Measurements from ENCODE around the gene PROX1. TPM values are rescaled to one million over a fixed set of nuclear protein-coding genes. Genes with fewer than 3 reads are reported as not detected.

PROX1 gene
- polyA plus RNA-seq, 3 donors = 0.07 TPM; not detected in 2

- Mint-ChIP-seq H3K27ac (no peak overlapping the region), H3K27me3 (ENCODE audit: low read depth in 3 of 3) (peaks cover 2 to 8% (median 3%) of the 10 kb centered on the region in 3 donors), H3K36me3 (no peaks in the 10 kb centered on the region), H3K4me1 (no peaks in the 10 kb centered on the region), H3K9me3 (peaks cover 0 to 9% (median 5%) of the 10 kb centered on the region in 7 donors), H3K4me3 (no peak overlapping the region)
- Histone ChIP-seq H3K27me3 (ENCODE audit: control insufficient read depth in 2 of 2, insufficient read depth in 2 of 2, low read length in 2 of 2) (peaks cover 0 to 2% of the 10 kb centered on the region in 2 donors), H3K36me3 (replicated peaks in 1 of 2; ENCODE audit: control insufficient read depth in 1 of 2, insufficient read depth in 2 of 2, low read length in 2 of 2) (no peaks in the 10 kb centered on the region), H3K4me3 (replicated peaks in 1 of 3; ENCODE audit: low read depth in 2 of 3, low read length in 3 of 3) (no peak overlapping the region), H3K27ac (ENCODE audit: low read depth in 1 of 2, low read length in 2 of 2) (no peak overlapping the region), H3K9ac (ENCODE audit: insufficient read depth, low read length, poor library complexity, severe bottlenecking) (no peak overlapping the region), H3K9me3 (replicated peaks in 1 of 2; ENCODE audit: control insufficient read depth in 1 of 2, insufficient read depth in 1 of 2, low read length in 2 of 2) (peaks cover 0 to 5% of the 10 kb centered on the region in 2 donors), H3K79me2 (ENCODE audit: insufficient read depth, low read length) (no peaks in the 10 kb centered on the region), H3K4me2 (replicated peaks; ENCODE audit: extremely low read depth, low read length, poor library complexity, severe bottlenecking) (no peak overlapping the region), H4K20me1 (ENCODE audit: insufficient read depth, low read length) (no peaks in the 10 kb centered on the region), H3K4me1 (ENCODE audit: control insufficient read depth in 1 of 2, insufficient read depth in 2 of 2, low read length in 2 of 2) (no peaks in the 10 kb centered on the region), H2AFZ (ENCODE audit: insufficient read depth, low read depth, low read length, poor library complexity, severe bottlenecking) (no peak overlapping the region)
- intact Hi-C loops (cut with micrococcal nuclease) = no loop called here
- TF ChIP-seq CTCF (IDR thresholded peaks at IDR 0.05) = no peak
- no CpG with 5 or more reads among the region's 6 CpGs for WGBS (ENCODE audit: insufficient coverage)
- DNase-seq = no peak
Observed at GRCh38 chr1:214002060-214002459, 14.3 kb downstream of the PROX1 start.

DNA sequence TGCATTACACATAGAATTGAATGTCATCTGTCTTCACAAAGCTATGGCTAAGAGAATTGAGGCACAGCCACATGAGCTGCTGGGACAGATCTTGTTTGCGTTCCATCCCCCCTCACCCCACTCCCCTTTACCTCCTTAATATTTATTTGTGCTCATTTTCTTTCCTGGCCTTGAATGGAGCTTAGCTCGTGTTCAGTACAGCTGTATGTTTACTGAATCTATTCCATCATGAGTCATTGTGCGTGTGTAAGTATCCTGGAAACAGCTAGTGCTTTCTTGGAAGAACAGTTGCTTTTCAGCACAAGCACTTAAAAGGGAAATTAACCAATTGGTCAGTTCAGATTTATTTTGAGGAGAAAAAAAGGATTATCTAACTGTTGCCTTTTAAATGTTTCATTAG lies 14.7 kb downstream of the PROX1 start:
- no peaks in the 10 kb centered on the region for H4K20me1 ChIP-seq (ENCODE audit: insufficient read depth, low read length)
- no peaks in the 10 kb centered on the region for H3K36me3 ChIP-seq (replicated peaks in 1 of 2; ENCODE audit: control insufficient read depth in 1 of 2, insufficient read depth in 2 of 2, low read length in 2 of 2)
- no peaks in the 10 kb centered on the region for H3K4me1 Mint-ChIP-seq
- intact Hi-C loops (cut with micrococcal nuclease) = no loop called here
- H3K9me3 Mint-ChIP-seq = peaks cover 0 to 7% (median 5%) of the 10 kb centered on the region in 7 donors
- H3K4me3 ChIP-seq (replicated peaks in 1 of 3; ENCODE audit: low read depth in 2 of 3, low read length in 3 of 3) = no peak overlapping the region
- peaks cover 0 to 2% of the 10 kb centered on the region in 2 donors for H3K27me3 ChIP-seq (ENCODE audit: control insufficient read depth in 2 of 2, insufficient read depth in 2 of 2, low read length in 2 of 2)
- no peaks in the 10 kb centered on the region for H3K4me1 ChIP-seq (ENCODE audit: control insufficient read depth in 1 of 2, insufficient read depth in 2 of 2, low read length in 2 of 2)
- DNase-seq = no peak
- H3K4me2 ChIP-seq (replicated peaks; ENCODE audit: extremely low read depth, low read length, poor library complexity, severe bottlenecking) = no peak overlapping the region
- H3K27ac ChIP-seq (ENCODE audit: low read depth in 1 of 2, low read length in 2 of 2) = no peak overlapping the region
- H3K79me2 ChIP-seq (ENCODE audit: insufficient read depth, low read length) = no peaks in the 10 kb centered on the region
- no peak overlapping the region for H3K9ac ChIP-seq (ENCODE audit: insufficient read depth, low read length, poor library complexity, severe bottlenecking)
- no peak for TF ChIP-seq CTCF (IDR thresholded peaks at IDR 0.05)
- H3K27ac Mint-ChIP-seq = no peak overlapping the region
- H3K4me3 Mint-ChIP-seq = no peak overlapping the region
- peaks cover 0 to under 1% of the 10 kb centered on the region in 2 donors for H3K9me3 ChIP-seq (replicated peaks in 1 of 2; ENCODE audit: control insufficient read depth in 1 of 2, insufficient read depth in 1 of 2, low read length in 2 of 2)
- 38% methylated on average over 2 of the region's 3 CpGs for WGBS (ENCODE audit: insufficient coverage)
- H2AFZ ChIP-seq (ENCODE audit: insufficient read depth, low read depth, low read length, poor library complexity, severe bottlenecking) = no peak overlapping the region
- H3K27me3 Mint-ChIP-seq (ENCODE audit: low read depth in 3 of 3) = peaks cover 2 to 8% (median 3%) of the 10 kb centered on the region in 3 donors
- no peaks in the 10 kb centered on the region for H3K36me3 Mint-ChIP-seq

Data from CD14-positive monocyte (primary cell).